ENCODE results near the gene RTN4R. TPM values are rescaled to one million over a fixed set of nuclear protein-coding genes. Genes with fewer than 3 reads are reported as not detected.

RTN4R gene
- total and polyA plus RNA-seq, 2 of the 13 experiments (the other 11 are each of a cell fraction or from before 2014, with no cell fraction given) = 0.22 to 0.77 TPM

DNA sequence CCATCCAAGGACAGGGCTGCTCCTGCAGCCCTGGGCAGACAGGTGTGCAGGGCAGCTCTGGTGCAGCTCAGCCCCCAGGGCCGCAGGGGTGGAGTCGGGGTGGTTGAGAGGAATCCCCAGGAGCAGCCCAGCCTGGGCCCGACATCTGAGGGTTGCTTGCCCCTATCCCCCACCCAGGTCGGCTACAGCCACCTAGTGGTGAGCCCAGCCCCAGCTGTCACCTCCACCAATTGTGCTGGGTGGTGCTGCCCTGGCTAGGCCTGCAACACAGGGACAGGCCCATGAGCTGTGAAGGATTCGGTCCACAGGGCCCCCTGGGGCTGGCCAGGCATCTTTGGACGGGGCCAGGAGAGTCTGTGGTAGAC lies 29.6 kb downstream of the RTN4R start (continued):
- TF ChIP-seq SOX13 (IDR thresholded peaks at IDR 0.05) (no peak), SOX13 (CRISPR knock-in tag; conservative IDR thresholded peaks at IDR 0.05 in 1 of 2, IDR thresholded peaks at IDR 0.05 in 1 of 2) (no peak), CENPT (CRISPR knock-in tag; IDR thresholded peaks at IDR 0.05; ENCODE audit: low read depth) (no peak), KLF12 (CRISPR knock-in tag; IDR thresholded peaks at IDR 0.05; ENCODE audit: borderline replicate concordance) (no peak), RXRA (CRISPR knock-in tag; IDR thresholded peaks at IDR 0.05) (no peak), ZNF235 (CRISPR knock-in tag; IDR thresholded peaks at IDR 0.05; ENCODE audit: borderline replicate concordance) (no peak), NR3C1 (CRISPR knock-in tag; IDR thresholded peaks at IDR 0.05) (no peak), MIER3 (CRISPR knock-in tag; IDR thresholded peaks at IDR 0.05; ENCODE audit: borderline replicate concordance) (no peak), SAFB2 (CRISPR knock-in tag; IDR thresholded peaks at IDR 0.05; ENCODE audit: borderline replicate concordance, low read depth) (no peak), ZSCAN20 (CRISPR knock-in tag; IDR thresholded peaks at IDR 0.05; ENCODE audit: borderline replicate concordance) (no peak)
- TF ChIP-seq, protein P1, sequence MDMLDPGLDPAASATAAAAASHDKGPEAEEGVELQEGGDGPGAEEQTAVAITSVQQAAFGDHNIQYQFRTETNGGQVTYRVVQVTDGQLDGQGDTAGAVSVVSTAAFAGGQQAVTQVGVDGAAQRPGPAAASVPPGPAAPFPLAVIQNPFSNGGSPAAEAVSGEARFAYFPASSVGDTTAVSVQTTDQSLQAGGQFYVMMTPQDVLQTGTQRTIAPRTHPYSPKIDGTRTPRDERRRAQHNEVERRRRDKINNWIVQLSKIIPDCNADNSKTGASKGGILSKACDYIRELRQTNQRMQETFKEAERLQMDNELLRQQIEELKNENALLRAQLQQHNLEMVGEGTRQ (IDR thresholded peaks at IDR 0.05; ENCODE audit: low read depth, low read length) = no peak
- TF ChIP-seq, protein P1 (CRISPR knock-in tag; IDR thresholded peaks at IDR 0.05; ENCODE audit: borderline replicate concordance) = no peak
- TF ChIP-seq, protein P2, sequence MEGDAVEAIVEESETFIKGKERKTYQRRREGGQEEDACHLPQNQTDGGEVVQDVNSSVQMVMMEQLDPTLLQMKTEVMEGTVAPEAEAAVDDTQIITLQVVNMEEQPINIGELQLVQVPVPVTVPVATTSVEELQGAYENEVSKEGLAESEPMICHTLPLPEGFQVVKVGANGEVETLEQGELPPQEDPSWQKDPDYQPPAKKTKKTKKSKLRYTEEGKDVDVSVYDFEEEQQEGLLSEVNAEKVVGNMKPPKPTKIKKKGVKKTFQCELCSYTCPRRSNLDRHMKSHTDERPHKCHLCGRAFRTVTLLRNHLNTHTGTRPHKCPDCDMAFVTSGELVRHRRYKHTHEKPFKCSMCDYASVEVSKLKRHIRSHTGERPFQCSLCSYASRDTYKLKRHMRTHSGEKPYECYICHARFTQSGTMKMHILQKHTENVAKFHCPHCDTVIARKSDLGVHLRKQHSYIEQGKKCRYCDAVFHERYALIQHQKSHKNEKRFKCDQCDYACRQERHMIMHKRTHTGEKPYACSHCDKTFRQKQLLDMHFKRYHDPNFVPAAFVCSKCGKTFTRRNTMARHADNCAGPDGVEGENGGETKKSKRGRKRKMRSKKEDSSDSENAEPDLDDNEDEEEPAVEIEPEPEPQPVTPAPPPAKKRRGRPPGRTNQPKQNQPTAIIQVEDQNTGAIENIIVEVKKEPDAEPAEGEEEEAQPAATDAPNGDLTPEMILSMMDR (CRISPR knock-in tag; IDR thresholded peaks at IDR 0.05) = peak; percentile 88
- TF ChIP-seq, protein P3, sequence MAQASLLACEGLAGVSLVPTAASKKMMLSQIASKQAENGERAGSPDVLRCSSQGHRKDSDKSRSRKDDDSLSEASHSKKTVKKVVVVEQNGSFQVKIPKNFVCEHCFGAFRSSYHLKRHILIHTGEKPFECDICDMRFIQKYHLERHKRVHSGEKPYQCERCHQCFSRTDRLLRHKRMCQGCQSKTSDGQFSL (CRISPR knock-in tag; IDR thresholded peaks at IDR 0.05) = 0 out of 2 replicates have a peak, but pooled peaks have one; percentile 31
- TF ChIP-seq, protein P4, sequence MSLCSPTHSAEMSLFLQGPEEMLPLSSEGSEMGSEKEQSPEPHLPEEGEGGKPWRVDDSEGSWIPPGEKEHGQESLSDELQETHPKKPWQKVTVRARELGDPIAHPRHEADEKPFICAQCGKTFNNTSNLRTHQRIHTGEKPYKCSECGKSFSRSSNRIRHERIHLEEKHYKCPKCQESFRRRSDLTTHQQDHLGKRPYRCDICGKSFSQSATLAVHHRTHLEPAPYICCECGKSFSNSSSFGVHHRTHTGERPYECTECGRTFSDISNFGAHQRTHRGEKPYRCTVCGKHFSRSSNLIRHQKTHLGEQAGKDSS (CRISPR knock-in tag; IDR thresholded peaks at IDR 0.05; ENCODE audit: borderline replicate concordance, low read depth) = 0 out of 2 replicates have a peak, but pooled peaks have one; percentile 34
- TF ChIP-seq, protein P5, sequence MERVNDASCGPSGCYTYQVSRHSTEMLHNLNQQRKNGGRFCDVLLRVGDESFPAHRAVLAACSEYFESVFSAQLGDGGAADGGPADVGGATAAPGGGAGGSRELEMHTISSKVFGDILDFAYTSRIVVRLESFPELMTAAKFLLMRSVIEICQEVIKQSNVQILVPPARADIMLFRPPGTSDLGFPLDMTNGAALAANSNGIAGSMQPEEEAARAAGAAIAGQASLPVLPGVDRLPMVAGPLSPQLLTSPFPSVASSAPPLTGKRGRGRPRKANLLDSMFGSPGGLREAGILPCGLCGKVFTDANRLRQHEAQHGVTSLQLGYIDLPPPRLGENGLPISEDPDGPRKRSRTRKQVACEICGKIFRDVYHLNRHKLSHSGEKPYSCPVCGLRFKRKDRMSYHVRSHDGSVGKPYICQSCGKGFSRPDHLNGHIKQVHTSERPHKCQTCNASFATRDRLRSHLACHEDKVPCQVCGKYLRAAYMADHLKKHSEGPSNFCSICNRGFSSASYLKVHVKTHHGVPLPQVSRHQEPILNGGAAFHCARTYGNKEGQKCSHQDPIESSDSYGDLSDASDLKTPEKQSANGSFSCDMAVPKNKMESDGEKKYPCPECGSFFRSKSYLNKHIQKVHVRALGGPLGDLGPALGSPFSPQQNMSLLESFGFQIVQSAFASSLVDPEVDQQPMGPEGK (CRISPR knock-in tag; IDR thresholded peaks at IDR 0.05) = peak; percentile 44; the same call in 1 of the 2 replicates
- TF ChIP-seq, protein P6, sequence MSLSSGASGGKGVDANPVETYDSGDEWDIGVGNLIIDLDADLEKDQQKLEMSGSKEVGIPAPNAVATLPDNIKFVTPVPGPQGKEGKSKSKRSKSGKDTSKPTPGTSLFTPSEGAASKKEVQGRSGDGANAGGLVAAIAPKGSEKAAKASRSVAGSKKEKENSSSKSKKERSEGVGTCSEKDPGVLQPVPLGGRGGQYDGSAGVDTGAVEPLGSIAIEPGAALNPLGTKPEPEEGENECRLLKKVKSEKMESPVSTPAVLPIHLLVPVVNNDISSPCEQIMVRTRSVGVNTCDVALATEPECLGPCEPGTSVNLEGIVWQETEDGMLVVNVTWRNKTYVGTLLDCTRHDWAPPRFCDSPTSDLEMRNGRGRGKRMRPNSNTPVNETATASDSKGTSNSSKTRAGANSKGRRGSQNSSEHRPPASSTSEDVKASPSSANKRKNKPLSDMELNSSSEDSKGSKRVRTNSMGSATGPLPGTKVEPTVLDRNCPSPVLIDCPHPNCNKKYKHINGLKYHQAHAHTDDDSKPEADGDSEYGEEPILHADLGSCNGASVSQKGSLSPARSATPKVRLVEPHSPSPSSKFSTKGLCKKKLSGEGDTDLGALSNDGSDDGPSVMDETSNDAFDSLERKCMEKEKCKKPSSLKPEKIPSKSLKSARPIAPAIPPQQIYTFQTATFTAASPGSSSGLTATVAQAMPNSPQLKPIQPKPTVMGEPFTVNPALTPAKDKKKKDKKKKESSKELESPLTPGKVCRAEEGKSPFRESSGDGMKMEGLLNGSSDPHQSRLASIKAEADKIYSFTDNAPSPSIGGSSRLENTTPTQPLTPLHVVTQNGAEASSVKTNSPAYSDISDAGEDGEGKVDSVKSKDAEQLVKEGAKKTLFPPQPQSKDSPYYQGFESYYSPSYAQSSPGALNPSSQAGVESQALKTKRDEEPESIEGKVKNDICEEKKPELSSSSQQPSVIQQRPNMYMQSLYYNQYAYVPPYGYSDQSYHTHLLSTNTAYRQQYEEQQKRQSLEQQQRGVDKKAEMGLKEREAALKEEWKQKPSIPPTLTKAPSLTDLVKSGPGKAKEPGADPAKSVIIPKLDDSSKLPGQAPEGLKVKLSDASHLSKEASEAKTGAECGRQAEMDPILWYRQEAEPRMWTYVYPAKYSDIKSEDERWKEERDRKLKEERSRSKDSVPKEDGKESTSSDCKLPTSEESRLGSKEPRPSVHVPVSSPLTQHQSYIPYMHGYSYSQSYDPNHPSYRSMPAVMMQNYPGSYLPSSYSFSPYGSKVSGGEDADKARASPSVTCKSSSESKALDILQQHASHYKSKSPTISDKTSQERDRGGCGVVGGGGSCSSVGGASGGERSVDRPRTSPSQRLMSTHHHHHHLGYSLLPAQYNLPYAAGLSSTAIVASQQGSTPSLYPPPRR (CRISPR knock-in tag; IDR thresholded peaks at IDR 0.05; ENCODE audit: borderline replicate concordance) = no peak

Measured in HepG2 (cell line).